GM21737 (cell line): Measurements from ENCODE around the gene RASGRF1.

Source experiments
- ATAC-seq: cut with Tn5 transposase; IDR thresholded peaks from one replicate; pipeline ENCODE4 v1.9.1; 2021; ENCODE audit warnings: mild to moderate bottlenecking, moderate library complexity; ENCODE audit not compliant: unreplicated experiment

Gene RASGRF1

GRCh38 chr15:78915341-78916087 lies 175.1 kb downstream of the RASGRF1 start:
- no peak for ATAC-seq

- no peak for ATAC-seq
Observed at GRCh38 chr15:78914027-78914764, 176.4 kb downstream of the RASGRF1 start.

DNA sequence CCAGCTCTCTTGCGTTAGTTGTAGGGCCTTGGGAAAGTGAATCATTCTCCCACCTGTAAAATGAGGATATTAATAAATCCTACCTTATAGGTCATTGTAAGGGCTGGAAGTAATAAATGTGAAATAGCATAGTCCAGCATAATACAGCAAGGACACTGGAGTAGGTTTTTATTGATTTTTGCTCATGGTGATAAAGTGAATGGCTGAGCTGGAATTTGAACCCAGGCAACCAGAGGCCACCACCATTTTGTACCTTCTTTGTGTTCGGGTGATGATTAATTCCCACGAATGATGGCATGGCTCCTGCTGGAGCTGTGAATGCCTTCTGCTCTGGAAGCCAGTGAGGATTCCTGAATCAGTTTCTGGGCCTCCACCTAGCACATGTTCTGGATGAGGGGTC lies 177.6 kb downstream of the RASGRF1 start:
- no peak for ATAC-seq

DNA sequence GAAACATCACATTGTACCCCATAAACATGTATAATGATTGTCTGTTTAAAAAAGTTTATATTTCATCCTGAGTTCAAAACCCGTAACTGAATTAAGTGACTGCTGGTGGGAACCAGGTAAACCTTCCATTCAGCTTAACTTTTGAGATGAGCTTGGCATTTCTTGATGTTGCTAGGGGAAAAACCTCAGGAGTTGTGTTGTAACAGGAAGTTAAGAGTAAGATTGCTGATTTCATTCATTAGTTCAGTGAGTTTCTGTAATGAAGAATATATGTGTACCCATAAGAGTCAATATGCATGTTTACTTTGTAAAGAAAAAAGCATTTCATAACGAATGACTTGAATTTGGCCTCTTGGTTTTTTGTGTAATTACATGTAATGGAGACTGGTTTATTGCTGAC lies 178.3 kb downstream of the RASGRF1 start:
- ATAC-seq: no peak

- ATAC-seq: no peak
Observed at GRCh38 chr15:78910271-78910670, 180.3 kb downstream of the RASGRF1 start.
